IMR-90 (cell line): ENCODE data around the gene C11orf86. TPM values are rescaled to one million over a fixed set of nuclear protein-coding genes. Genes with fewer than 3 reads are reported as not detected.

Experiments used
- ATAC-seq: fragments of 200-7000 bp; cut with Tn5 transposase; 2 replicates; pipeline ENCODE4 v1.9.1; 2020; ENCODE audit warnings: low read depth, mild to moderate bottlenecking, moderate library complexity
- BruUV-seq: library from RNA; stranded (reverse); fragments of 400-500 nt; replicated peaks from 2 replicates; lab custom pipeline; 2021; lab: Mats Ljungman, UMichigan
- CTCF ChIA-PET: fragments of 300-600 bp; formaldehyde crosslinking; extraction: SDS; loops from one replicate; lab custom pipeline; 2021; ENCODE audit warnings: antibody characterized with exemption; lab: Yijun Ruan, JAX
- POLR2A ChIA-PET: fragments of 300-600 bp; sonication (Branson Sonifier 250); formaldehyde crosslinking; loops from one replicate; lab custom pipeline; 2022; ENCODE audit warnings: antibody characterized with exemption; ENCODE audit not compliant: unreplicated experiment; lab: Charles Lee
- DNase-seq: peaks from one replicate; pipeline ENCODE4 v3.0.0; 2013
- H2AFZ ChIP-seq: replicated peaks from 2 replicates; pipeline ENCODE3; 2013; ENCODE audit warnings: low read length, mild to moderate bottlenecking; ENCODE audit not compliant: poor library complexity
- H2AK5ac ChIP-seq: 2 replicates; pipeline ENCODE4 v1.6.1; 2013; ENCODE audit warnings: low read depth, low read length, inconsistent platforms
- H2AK9ac ChIP-seq: replicated peaks from 2 replicates; pipeline ENCODE3; 2013; ENCODE audit warnings: mild to moderate bottlenecking, low read depth, low read length, moderate library complexity; ENCODE audit not compliant: poor library complexity
- H2BK120ac ChIP-seq: 2 replicates; pipeline ENCODE4 v1.6.1; 2013; ENCODE audit warnings: low read depth, low read length, inconsistent platforms
- H2BK15ac ChIP-seq: 3 replicates; pipeline ENCODE4 v1.6.1; 2013; ENCODE audit warnings: low read depth, low read length, inconsistent platforms
- H2BK20ac ChIP-seq: 2 replicates; pipeline ENCODE4 v1.6.1; 2013; ENCODE audit warnings: low read depth, mild to moderate bottlenecking, inconsistent platforms, low read length, moderate library complexity
- H2BK5ac ChIP-seq: 2 replicates; pipeline ENCODE4 v1.6.1; 2013; ENCODE audit warnings: mild to moderate bottlenecking, low read depth, low read length, inconsistent platforms; ENCODE audit not compliant: poor library complexity, severe bottlenecking
- H3K14ac ChIP-seq: replicated peaks from 2 replicates; pipeline ENCODE4 v1.6.1; 2013; ENCODE audit warnings: low read depth, low read length, inconsistent platforms
- H3K18ac ChIP-seq: 2 replicates; pipeline ENCODE4 v1.6.1; 2013; ENCODE audit warnings: low read depth, low read length, control low read depth
- H3K23ac ChIP-seq: 2 replicates; pipeline ENCODE4 v1.6.1; 2013; ENCODE audit warnings: low read depth, low read length, inconsistent platforms
- H3K27ac ChIP-seq: 2 replicates; pipeline ENCODE4 v1.5.1; 2013; ENCODE audit warnings: mild to moderate bottlenecking, control low read depth, low read length; ENCODE audit not compliant: insufficient read depth
- H3K27me3 ChIP-seq: 2 replicates; pipeline ENCODE4 v1.6.1; 2013; ENCODE audit warnings: low read length; ENCODE audit not compliant: control insufficient read depth, insufficient read depth
- H3K36me3 ChIP-seq: 2 replicates; pipeline ENCODE4 v1.6.1; 2013; ENCODE audit warnings: low read length, mixed read lengths; ENCODE audit not compliant: control insufficient read depth, insufficient read depth
- H3K4ac ChIP-seq: 2 replicates; pipeline ENCODE4 v1.6.1; 2013; ENCODE audit warnings: low read depth, low read length, inconsistent platforms
- H3K4me1 ChIP-seq: 2 replicates; pipeline ENCODE4 v1.6.1; 2013; ENCODE audit warnings: low read length, mixed read lengths; ENCODE audit not compliant: control insufficient read depth, insufficient read depth
- H3K4me2 ChIP-seq: 2 replicates; pipeline ENCODE4 v1.6.1; 2013; ENCODE audit warnings: low read depth, mild to moderate bottlenecking, control low read depth, low read length, moderate library complexity
- H3K4me3 ChIP-seq: 2 replicates; pipeline ENCODE4 v1.5.1; 2013; ENCODE audit warnings: low read depth, mild to moderate bottlenecking, control low read depth, low read length, moderate library complexity; ENCODE audit not compliant: insufficient read depth
- H3K56ac ChIP-seq: 2 replicates; pipeline ENCODE4 v1.6.1; 2013; ENCODE audit warnings: low read length, inconsistent platforms; ENCODE audit not compliant: insufficient read depth; ENCODE audit errors: extremely low read depth
- H3K79me1 ChIP-seq, 2 experiments: 2 replicates each; pipeline ENCODE4 v1.6.1; 2013; ENCODE audit warnings: low read length in 2 of 2, inconsistent platforms in 1 of 2, low read depth in 1 of 2
- H3K9ac ChIP-seq: 2 replicates; pipeline ENCODE4 v1.6.1; 2013; ENCODE audit warnings: low read depth, low read length, control low read depth
- H3K9me1 ChIP-seq: 2 replicates; pipeline ENCODE4 v1.6.1; 2013; ENCODE audit warnings: low read length, inconsistent platforms; ENCODE audit not compliant: insufficient read depth
- H3K9me3 ChIP-seq: 2 replicates; pipeline ENCODE4 v1.6.1; 2013; ENCODE audit warnings: low read length; ENCODE audit not compliant: control insufficient read depth, insufficient read depth
- H4K20me1 ChIP-seq: 2 replicates; pipeline ENCODE4 v1.6.1; 2013; ENCODE audit warnings: low read length, inconsistent platforms; ENCODE audit not compliant: insufficient read depth
- H4K5ac ChIP-seq: 2 replicates; pipeline ENCODE4 v1.6.1; 2013; ENCODE audit warnings: mild to moderate bottlenecking, low read depth, low read length, control low read depth
- H4K8ac ChIP-seq, 2 experiments: 2 replicates each; pipeline ENCODE4 v1.6.1; 2013; ENCODE audit warnings: low read depth in 2 of 2, low read length in 2 of 2, control low read depth in 1 of 2, inconsistent platforms in 1 of 2
- H4K91ac ChIP-seq: 2 replicates; pipeline ENCODE4 v1.6.1; 2013; ENCODE audit warnings: low read depth, low read length, inconsistent platforms; ENCODE audit not compliant: insufficient read depth
- BHLHE40 ChIP-seq: fragments of 150-350 bp; IDR thresholded peaks from 2 replicates; pipeline ENCODE4 v1.6.1; 2016; ENCODE audit warnings: mild to moderate bottlenecking, low read depth, low read length
- CEBPB ChIP-seq: IDR thresholded peaks from 2 replicates; pipeline ENCODE4 v1.6.1; 2012; ENCODE audit warnings: low read depth, low read length, improper control_type of control experiment
- FOS ChIP-seq: fragments of 150-350 bp; IDR thresholded peaks from 2 replicates; pipeline ENCODE4 v1.6.1; 2016; ENCODE audit warnings: low read depth, low read length
- MAFK ChIP-seq: IDR thresholded peaks from 2 replicates; pipeline ENCODE4 v1.6.1; 2012; ENCODE audit warnings: low read depth, low read length, improper control_type of control experiment
- MAZ ChIP-seq: IDR thresholded peaks from 2 replicates; pipeline ENCODE4 v1.6.1; 2012; ENCODE audit warnings: low read depth, mild to moderate bottlenecking, low read length, improper control_type of control experiment, moderate library complexity, borderline replicate concordance
- MXI1 ChIP-seq: IDR thresholded peaks from 2 replicates; pipeline ENCODE4 v1.6.1; 2012; ENCODE audit warnings: low read depth, mild to moderate bottlenecking, low read length, moderate library complexity, borderline replicate concordance
- NFE2L2 ChIP-seq: fragments of 150-350 bp; IDR thresholded peaks from 2 replicates; pipeline ENCODE4 v1.6.1; 2016; ENCODE audit warnings: low read depth, mild to moderate bottlenecking, low read length
- RAD21 ChIP-seq: IDR thresholded peaks from 2 replicates; pipeline ENCODE4 v1.6.1; 2012; ENCODE audit warnings: low read length, improper control_type of control experiment
- RCOR1 ChIP-seq: IDR thresholded peaks from 2 replicates; pipeline ENCODE4 v1.6.1; 2012; ENCODE audit warnings: mild to moderate bottlenecking, low read length, improper control_type of control experiment; ENCODE audit not compliant: insufficient replicate concordance
- WGBS, 2 experiments: methylation state at CpG; one replicate each; pipeline versions ENCODE4 v1.1.5 to v1.1.7; 2013; ENCODE audit warnings: missing lambda C conversion rate in 2 of 2; ENCODE audit not compliant: insufficient read length in 1 of 2; ENCODE audit errors: extremely low coverage in 2 of 2; 5-methylcytosine and 5-hydroxymethylcytosine counted together
- dilution Hi-C: fragments of 300-500 bp; cut with HindIII; formaldehyde crosslinking; loops from one replicate; pipeline ENCODE4 v1.14.3; 2018; ENCODE audit warnings: low sequenced_read_pairs; ENCODE audit not compliant: unreplicated experiment
- in situ Hi-C: fragments of 300-500 bp; cut with MboI; formaldehyde crosslinking; loops from 3 replicates; pipeline ENCODE4 v1.14.3; 2019; ENCODE audit warnings: low sequenced_read_pairs, inconsistent platforms, mixed read lengths
- intact Hi-C: fragments of 100-400 bp; cut with micrococcal nuclease; formaldehyde crosslinking; loops from 2 replicates; pipeline ENCODE4 v1.10.0; 2022
- polyA plus RNA-seq, 3 experiments: library from polyadenylated mRNA; depleted of rRNA; stranded (reverse); fragments of >200 nt; gene quantifications; 2 replicates each; pipeline ENCODE4 v1.2.3, GENCODE V29; 2012; ENCODE audit warnings: low replicate concordance in 1 of 3
- total RNA-seq: library from RNA; depleted of rRNA; stranded (reverse); fragments of >200 nt; gene quantifications from 2 replicates; pipeline ENCODE4 v1.2.3, GENCODE V29; 2012
- TF ChIP-seq, protein P1 (sequence below): conservative IDR thresholded peaks from 2 replicates; pipeline ENCODE4 v1.5.1; 2012; ENCODE audit warnings: mild to moderate bottlenecking, low read depth, low read length, improper control_type of control experiment
- TF ChIP-seq, protein P2 (sequence below): fragments of 150-350 bp; IDR thresholded peaks from 2 replicates; pipeline ENCODE4 v1.6.1; 2017; ENCODE audit warnings: mild to moderate bottlenecking, antibody characterized with exemption, low read length, low read depth

Gene C11orf86
- total and polyA plus RNA-seq, 2 of the 4 experiments (the other 2 are of a cell fraction): not detected

DNA sequence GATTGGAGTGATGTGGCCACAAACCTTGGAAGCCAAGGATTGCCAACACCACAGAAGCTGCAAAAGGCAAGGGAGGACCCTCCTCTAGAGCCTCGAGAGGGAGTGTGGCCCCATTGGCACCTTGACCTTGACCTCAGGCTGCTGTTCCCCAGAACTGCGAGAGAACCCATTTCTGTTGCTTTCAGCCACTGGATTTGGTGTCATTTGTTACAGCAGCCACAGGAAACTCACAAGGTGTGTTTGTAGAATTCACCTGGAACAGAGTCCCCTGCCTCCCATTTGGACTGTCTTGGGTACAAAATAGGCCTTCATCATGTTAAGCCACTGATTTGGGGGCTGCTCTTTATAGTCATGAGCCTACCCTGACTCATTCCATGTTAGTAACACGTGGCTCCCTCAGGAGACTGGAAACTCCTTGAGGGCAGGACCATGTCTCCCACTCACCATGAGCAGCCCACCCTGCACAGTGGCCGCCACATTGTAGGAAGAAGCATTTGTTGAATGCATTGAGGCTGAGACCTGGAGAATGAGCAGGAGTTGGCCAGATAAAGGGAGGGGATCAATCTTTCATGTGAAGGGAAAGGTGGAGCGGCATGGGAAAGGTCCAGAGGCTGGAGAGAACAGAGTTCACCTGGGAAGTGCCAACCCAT is 8.3 kb downstream of the C11orf86 start (continued):
- TF ChIP-seq NFE2L2: no peak

DNA sequence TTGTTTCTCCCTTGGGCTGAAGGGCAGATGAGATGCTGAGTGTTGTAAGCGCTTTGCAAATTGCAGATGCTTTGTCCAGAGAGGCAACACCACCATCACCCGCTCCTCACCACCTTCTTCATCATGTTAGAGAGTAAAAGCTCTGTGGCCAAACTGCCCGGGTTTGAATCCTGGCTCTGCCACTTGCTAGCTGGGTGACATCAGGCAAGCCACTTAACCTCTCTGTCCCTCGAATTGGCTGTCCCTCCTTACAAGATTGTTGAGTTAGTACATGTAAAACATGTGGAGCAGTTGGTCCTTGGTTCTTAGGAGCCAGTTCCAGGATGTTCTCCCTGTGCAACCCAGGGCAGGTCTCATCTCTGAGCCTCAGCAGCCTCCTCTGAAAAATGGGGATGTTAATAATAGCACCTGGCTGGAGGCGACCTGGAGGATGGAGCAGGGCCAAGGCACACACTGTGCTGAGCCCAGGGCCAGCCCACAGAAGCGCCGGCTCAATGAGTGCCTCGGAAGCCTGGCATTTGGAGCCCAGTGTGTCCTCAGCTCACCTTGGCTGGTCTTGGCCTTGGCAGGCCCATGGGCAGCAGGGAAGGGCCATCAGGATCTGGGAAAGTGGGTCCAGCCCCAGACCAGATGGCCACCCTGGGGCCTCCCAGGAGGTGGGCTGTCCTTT is 10.5 kb downstream of the C11orf86 start:
- dilution Hi-C loops (no loop called here), in situ Hi-C loops (no loop called here), intact Hi-C loops (no loop called here)
- no peak overlapping the region; the same call in 1 of the 2 replicates for H4K91ac ChIP-seq
- H2BK15ac ChIP-seq: peak overlapping the region; percentile 28; the same call in 1 of the 3 replicates
- ATAC-seq: no peak
- ChIA-PET POLR2A (no interaction called here), CTCF (no interaction called here)
- H2AFZ ChIP-seq: peak overlapping the region; percentile 51
- H3K9me3 ChIP-seq: no peaks in the 10 kb centered on the region
- H2AK9ac ChIP-seq: peak overlapping the region; percentile 55
- peaks cover 10% of the 10 kb centered on the region for H3K9me1 ChIP-seq
- H4K20me1 ChIP-seq: no peaks in the 10 kb centered on the region
- peaks cover 7% of the 10 kb centered on the region for H3K4me1 ChIP-seq
- no peak overlapping the region for H3K4me3 ChIP-seq
- no peaks in the 10 kb centered on the region for H3K27me3 ChIP-seq
- no peaks in the 10 kb centered on the region for H3K36me3 ChIP-seq
- WGBS, 2 experiments: 98% methylated on average over 4 of the region's 8 CpGs; no CpG with 5 or more reads in 1 of the 2 experiments
- H2AK5ac ChIP-seq: peak overlapping the region; percentile 33; the same call in 1 of the 2 replicates
- no peak overlapping the region for H3K18ac ChIP-seq
- H3K56ac ChIP-seq: no peak overlapping the region
- H4K5ac ChIP-seq: no peak overlapping the region
- no peak overlapping the region for H3K23ac ChIP-seq
- no peak overlapping the region; the same call in 1 of the 2 replicates for H3K4ac ChIP-seq
- H3K4me2 ChIP-seq: no peak overlapping the region
- no peak overlapping the region for H2BK5ac ChIP-seq
- BruUV-seq: no TSS peak
- no peak overlapping the region for H3K14ac ChIP-seq
- no peak overlapping the region for H3K27ac ChIP-seq
- H3K79me1 ChIP-seq: no peaks in the 10 kb centered on the region
- DNase-seq: no peak
- H3K9ac ChIP-seq: no peak overlapping the region
- H2BK20ac ChIP-seq: 0 out of 2 replicates have a peak overlapping the region, but pooled peaks have one; percentile 3
- H2BK120ac ChIP-seq: no peak overlapping the region
- no peak overlapping the region for H4K8ac ChIP-seq
- TF ChIP-seq MXI1 (no peak), RAD21 (no peak), MAZ (no peak), RCOR1 (no peak), MAFK (no peak), FOS (no peak), BHLHE40 (no peak), CEBPB (no peak), NFE2L2 (no peak)
- TF ChIP-seq, protein P1, sequence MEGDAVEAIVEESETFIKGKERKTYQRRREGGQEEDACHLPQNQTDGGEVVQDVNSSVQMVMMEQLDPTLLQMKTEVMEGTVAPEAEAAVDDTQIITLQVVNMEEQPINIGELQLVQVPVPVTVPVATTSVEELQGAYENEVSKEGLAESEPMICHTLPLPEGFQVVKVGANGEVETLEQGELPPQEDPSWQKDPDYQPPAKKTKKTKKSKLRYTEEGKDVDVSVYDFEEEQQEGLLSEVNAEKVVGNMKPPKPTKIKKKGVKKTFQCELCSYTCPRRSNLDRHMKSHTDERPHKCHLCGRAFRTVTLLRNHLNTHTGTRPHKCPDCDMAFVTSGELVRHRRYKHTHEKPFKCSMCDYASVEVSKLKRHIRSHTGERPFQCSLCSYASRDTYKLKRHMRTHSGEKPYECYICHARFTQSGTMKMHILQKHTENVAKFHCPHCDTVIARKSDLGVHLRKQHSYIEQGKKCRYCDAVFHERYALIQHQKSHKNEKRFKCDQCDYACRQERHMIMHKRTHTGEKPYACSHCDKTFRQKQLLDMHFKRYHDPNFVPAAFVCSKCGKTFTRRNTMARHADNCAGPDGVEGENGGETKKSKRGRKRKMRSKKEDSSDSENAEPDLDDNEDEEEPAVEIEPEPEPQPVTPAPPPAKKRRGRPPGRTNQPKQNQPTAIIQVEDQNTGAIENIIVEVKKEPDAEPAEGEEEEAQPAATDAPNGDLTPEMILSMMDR: no peak
- TF ChIP-seq, protein P2, sequence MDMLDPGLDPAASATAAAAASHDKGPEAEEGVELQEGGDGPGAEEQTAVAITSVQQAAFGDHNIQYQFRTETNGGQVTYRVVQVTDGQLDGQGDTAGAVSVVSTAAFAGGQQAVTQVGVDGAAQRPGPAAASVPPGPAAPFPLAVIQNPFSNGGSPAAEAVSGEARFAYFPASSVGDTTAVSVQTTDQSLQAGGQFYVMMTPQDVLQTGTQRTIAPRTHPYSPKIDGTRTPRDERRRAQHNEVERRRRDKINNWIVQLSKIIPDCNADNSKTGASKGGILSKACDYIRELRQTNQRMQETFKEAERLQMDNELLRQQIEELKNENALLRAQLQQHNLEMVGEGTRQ: no peak
